Gastrocnemius medialis (tissue), 4 donors: Measurements from ENCODE around the gene OLR1.

Experiments used
- CTCF ChIP-seq, 5 experiments: fragments of 450-650 bp in 3 of 5; fragments of 200-600 bp in 2 of 5; sonication (generic) in 2 of 5; IDR thresholded peaks in 4 of 5; conservative IDR thresholded peaks in 1 of 5; 1 replicate in 4 of 5; 2 replicates in 1 of 5; pipeline ENCODE4 v1.5.1; 2016 to 2019; ENCODE audit warnings: antibody characterized with exemption in 5 of 5, mild to moderate bottlenecking in 3 of 5, moderate library complexity in 3 of 5
- POLR2A ChIP-seq, 2 donors: fragments of 450-650 bp; IDR thresholded peaks; one replicate each; pipeline ENCODE4 v1.6.1; 2017; ENCODE audit warnings: antibody characterized with exemption in 2 of 2, mild to moderate bottlenecking in 2 of 2, moderate library complexity in 2 of 2

DNA sequence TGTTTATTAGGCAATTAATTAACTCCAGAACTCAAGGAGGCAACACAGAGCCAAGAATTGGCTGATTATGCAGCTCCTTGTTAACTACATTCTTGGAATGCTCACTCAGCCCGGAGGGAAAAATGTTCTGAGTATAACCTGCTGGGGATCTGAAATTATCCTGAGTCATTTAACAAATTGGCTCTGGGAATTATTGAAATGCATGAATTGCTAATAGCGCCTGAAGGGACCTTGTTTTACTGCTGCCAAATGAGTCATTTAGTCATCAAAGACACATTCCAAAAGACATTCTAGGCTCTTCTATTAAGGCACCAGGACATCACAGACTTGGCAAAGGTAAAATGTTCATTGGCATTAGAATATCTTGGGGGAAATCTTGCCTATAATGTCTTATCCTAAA is 19.9 kb upstream of the OLR1 start:
- TF ChIP-seq CTCF (IDR thresholded peaks at IDR 0.05 in 4 of 5, conservative IDR thresholded peaks at IDR 0.05 in 1 of 5) (no peak), POLR2A (IDR thresholded peaks at IDR 0.05) (no peak)
